Stimulated activated CD8-positive, alpha-beta memory T cell treated with anti-CD3 and anti-CD28 coated beads, Interleukin-15, amount 100 ng/mL, for 1 hour (primary cell): Measurements from ENCODE around the gene MMP24OS.
A peak's percentile ranks its signal among the peaks of the same experiment; 100 is the strongest.

Experiments
- DNase-seq: peaks from one replicate; pipeline ENCODE4 v3.0.0-alpha.2; 2020; ENCODE audit warnings: low read depth

Gene MMP24OS

DNA sequence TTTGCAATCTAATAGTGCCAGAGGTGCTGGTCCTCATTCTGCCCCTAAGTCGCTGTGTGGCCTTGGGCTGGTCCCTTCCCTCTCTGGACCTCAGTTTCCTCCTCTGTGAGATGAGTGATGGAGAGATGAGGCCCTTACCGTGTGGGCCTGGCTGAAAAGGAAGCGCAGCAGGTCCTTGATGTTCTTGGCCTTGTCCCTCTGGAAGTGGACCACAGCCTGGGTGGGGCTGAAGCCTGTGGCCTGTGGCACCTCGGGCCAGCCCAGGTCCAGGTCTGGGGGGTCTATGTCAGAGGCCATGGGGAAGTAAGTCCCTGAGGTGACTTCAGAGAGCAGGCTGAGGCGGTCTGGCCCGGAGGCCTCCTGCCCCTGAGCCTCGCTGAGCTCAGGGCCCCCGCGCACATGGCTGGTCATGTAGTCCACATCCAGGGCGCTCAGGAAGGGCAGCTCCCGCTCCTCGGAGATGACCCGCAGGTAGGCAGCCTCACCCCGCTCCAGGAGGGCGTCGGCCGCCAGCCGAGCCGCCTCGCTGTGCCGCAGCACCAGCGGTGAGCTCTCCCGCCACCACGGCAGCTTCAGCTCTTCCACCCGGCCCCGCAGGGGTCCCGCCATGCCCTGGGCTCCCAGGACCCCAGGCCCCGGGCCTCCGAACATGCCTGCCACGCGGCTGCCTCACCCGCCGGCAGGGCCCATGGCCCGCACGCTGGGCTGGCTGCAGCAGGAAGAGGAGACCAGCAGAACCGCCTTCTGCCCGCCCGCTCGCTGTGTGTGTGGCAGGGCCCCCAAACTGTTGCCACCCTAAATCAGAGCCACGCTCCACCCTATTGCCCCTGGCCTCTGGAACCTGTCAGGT lies 14.0 kb upstream of the MMP24OS start, which contains the start of gene FAM83C:
FAM83C (minus strand) TSS at position 772 of the 850 bp plus-strand sequence; CDS start at position 651, 121 bp downstream.
- no peak for DNase-seq

GRCh38 chr20:35290887-35291417 lies 13.0 kb upstream of the MMP24OS start:
- no peak for DNase-seq

DNA sequence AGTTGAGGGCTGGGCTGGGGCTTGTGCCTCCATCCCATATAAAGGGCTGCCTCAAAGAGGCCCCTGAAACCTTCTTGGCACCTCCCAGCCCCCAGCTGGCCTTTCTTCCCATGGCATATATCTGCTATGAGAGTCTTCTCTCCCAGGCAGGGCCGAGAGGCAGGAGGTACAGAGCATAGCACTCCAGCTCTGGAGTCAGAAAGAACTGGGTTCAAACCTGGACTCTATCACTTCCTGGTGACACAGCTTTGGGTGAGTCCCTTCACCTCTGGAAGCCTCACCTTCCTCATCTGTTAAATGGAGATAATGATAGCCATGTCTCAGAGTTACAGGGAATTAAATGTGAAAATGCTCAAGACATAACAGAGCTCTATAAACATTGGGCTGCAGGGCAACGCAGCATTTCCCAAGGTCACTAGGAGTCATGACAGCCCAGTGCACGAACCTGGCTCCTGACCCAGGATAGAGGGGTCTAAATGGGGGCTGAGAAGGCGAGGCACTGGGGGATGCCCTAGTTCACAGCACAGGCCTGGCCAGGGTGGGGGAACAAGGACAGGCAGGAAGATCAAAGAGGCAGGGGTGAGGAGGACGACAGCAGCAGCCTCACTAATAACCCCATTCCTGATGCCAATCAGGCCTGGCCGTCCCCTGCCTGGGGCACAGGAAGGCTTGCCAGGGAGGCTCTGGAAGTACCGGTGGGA lies 12.4 kb upstream of the MMP24OS start:
- DNase-seq: no peak

GRCh38 chr20:35288325-35289060 lies 10.6 kb upstream of the MMP24OS start:
- DNase-seq: no peak

- no peak for DNase-seq
Observed at GRCh38 chr20:35287509-35288324, 9.8 kb upstream of the MMP24OS start.

GRCh38 chr20:35286899-35287508 lies 9.1 kb upstream of the MMP24OS start:
- no peak for DNase-seq

GRCh38 chr20:35286077-35286898 lies 8.4 kb upstream of the MMP24OS start:
- DNase-seq: no peak

GRCh38 chr20:35285806-35286076 lies 7.8 kb upstream of the MMP24OS start:
- DNase-seq: no peak

DNA sequence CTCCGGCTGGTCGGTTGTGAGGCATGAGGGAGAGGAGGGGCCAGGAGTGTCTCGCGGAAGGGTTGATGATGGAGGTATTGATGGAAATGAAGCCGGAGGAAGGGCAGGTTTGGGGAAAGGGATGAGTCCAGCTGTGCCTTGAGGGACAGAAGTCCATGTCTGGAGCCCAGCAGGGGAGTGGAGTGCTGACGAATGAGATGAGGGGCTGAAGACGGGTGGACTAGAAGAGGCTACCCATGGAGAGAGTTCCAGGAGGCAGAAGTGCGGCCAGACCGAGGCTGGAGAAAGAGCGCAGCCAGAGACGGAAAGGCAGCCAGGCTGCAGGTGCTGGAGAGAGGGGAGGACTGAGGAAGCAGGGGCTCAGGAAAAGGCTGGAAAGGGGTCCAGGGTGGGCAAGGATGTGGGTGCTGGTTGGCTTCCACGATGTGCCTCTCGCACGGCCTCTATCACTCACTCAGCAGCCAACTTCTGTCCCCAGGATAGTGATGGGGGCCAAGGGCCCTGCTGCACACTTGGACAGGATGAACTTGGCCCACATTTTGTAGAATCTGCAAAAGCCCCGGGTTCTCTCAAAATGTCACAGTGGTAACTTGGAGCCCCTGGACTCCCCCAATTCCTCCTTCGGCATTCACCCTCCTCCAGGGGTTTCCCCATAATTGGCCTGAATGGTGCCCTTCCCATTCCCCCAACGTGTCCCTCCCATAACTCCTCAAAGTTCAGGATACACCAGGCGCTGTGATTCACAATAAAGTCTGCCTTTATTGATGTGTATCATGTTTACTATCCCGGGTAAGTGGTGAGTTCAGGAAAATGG lies 7.3 kb upstream of the MMP24OS start:
- no peak for DNase-seq

DNA sequence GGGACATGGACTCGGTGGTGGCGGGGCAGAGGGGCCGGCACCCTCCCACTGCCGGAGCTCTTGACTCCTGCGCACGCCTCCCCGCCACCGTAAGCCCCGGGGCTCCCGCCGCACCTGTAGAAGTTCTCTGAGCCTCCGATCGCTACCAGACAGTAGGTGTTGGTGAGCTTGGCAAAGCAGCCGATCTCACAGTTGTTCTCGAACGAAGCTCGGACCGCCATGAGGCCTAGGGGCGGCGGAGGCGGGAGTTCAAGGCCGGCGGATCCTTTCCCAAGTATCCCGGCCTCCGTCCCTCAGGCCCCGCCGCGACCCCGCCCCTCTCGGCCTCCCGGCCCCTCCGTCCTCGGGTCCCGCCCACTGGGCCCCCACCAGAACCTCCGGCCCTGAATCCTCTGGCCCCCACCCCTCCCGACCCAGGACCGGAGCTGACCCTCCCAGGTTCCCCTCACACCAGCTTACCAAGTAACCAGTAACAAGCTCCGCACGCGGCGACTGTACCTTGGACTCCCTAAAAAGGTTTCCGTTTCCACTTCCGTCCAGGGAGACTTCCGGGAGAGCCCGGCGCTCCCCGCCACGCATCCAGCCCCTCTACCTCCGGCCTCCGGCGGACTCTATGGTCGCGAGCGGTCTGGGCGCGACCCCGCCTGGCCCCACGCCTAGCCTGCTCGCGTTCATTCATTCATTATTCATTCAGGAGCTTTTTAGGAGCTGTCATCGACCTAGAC lies 6.5 kb upstream of the MMP24OS start, which contains the start of gene EIF6:
EIF6 (minus strand) TSS at position 506 of the 725 bp plus-strand sequence; CDS start at position 221, 285 bp downstream.
- peak; percentile 56 for DNase-seq

GRCh38 chr20:35283441-35284266 lies 5.7 kb upstream of the MMP24OS start:
- DNase-seq: no peak

DNA sequence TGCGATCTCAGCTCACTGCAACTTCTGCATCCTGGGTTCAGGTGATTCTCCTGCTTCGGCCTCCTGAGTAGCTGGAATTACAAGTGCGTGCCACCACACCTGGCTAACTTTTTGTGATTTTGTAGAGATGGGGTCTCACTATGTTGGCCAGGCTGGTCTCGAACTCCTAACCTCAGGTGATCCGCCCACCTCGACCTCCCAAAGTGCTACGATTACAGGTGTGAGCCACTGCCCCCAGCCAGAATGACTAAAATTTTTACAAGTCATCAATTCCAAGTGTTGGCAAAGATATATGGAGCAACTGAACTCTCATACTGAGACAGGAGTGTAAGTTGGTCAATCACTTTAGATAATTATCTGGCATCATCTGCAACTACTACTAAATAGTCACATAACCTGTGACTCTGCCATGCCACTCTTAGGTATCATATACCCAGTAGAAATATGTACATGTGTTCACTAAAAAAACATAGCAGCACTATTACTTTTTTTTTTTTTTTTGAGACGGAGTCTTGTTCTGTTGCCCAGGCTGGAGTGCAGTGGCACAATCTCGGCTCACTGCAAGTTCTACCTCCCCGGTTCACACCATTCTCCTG lies 3.7 kb upstream of the MMP24OS start:
- no peak for DNase-seq

GRCh38 chr20:35280523-35280922 lies 2.6 kb upstream of the MMP24OS start:
- no peak for DNase-seq

GRCh38 chr20:35279533-35280174 lies 1.7 kb upstream of the MMP24OS start:
- no peak for DNase-seq

DNA sequence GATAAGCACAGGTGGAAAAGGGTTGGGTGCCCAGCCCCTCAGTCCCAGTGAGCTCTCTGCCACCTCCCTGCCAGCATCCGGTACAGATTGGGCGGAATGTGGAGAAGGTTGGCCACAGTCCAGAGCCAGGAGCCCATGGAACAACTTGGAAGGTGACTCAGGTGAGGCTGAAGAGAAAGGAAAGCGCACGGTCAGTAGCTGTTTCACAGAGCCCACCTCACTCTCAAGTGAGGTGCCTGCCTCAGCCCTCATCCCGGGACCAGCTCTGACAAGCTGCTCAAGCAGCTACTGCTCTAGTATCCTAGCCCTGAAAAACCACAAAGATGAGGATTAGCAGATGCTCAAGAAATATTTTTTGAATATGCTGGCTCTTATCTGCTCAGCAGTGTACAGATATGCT lies 1.1 kb upstream of the MMP24OS start:
- no peak for DNase-seq

GRCh38 chr20:35277127-35277526 lies 795 bp downstream of the MMP24OS start:
- no peak for DNase-seq

DNA sequence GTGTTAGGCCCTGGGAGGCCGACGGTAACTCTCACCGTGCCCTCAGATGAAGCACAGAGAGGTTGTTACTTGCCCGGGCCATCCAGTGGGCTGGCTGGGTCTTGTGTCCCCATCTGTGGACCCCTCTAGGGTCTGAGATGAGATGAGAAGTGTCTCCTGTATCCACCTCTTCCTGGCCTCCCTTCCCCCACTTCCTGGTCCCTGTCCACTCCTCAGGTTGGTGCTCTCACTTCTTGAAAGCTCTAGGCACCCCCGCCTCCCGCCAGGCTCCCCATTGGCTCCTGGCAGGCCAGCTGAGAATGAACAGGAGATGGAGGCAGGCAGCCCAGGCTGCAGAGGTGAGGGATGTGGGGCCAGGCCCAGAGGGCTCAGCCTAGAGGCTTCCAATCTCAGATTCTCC lies 1.5 kb downstream of the MMP24OS start:
- DNase-seq: no peak
